GM19395 (cell line): ENCODE measurements around the gene CARD9.

Experiments
- ATAC-seq: cut with Tn5 transposase; IDR thresholded peaks from one replicate; pipeline ENCODE4 v1.9.1; 2021; ENCODE audit warnings: mild to moderate bottlenecking, moderate library complexity; ENCODE audit not compliant: unreplicated experiment

Gene CARD9

GRCh38 chr9:136381966-136382513 lies 8.6 kb upstream of the CARD9 start:
- ATAC-seq: no peak

GRCh38 chr9:136381311-136381710 lies 7.8 kb upstream of the CARD9 start:
- no peak for ATAC-seq

GRCh38 chr9:136380381-136380780 lies 6.9 kb upstream of the CARD9 start:
- ATAC-seq: no peak

- ATAC-seq: no peak
Measured at GRCh38 chr9:136379891-136380290, 6.4 kb upstream of the CARD9 start.

- no peak for ATAC-seq
Measured at GRCh38 chr9:136379401-136379800, 5.9 kb upstream of the CARD9 start.

GRCh38 chr9:136379003-136379287 lies 5.5 kb upstream of the CARD9 start:
- no peak for ATAC-seq

- no peak for ATAC-seq
Measured at GRCh38 chr9:136378170-136379002, 4.9 kb upstream of the CARD9 start.

GRCh38 chr9:136377341-136378169 lies 4.1 kb upstream of the CARD9 start:
- ATAC-seq: no peak

GRCh38 chr9:136376457-136376856 lies 3.0 kb upstream of the CARD9 start:
- no peak for ATAC-seq

- no peak for ATAC-seq
Measured at GRCh38 chr9:136375096-136375495, 1.6 kb upstream of the CARD9 start.

- no peak for ATAC-seq
Measured at GRCh38 chr9:136374183-136374575, 710 bp upstream of the CARD9 start.

GRCh38 chr9:136372561-136373299 lies 739 bp downstream of the CARD9 start:
- no peak for ATAC-seq

- no peak for ATAC-seq
Measured at GRCh38 chr9:136372006-136372405, 1.5 kb downstream of the CARD9 start.

GRCh38 chr9:136371533-136371880 lies 2.0 kb downstream of the CARD9 start:
- ATAC-seq: no peak

- ATAC-seq: no peak
Measured at GRCh38 chr9:136370687-136371532, 2.6 kb downstream of the CARD9 start.

- ATAC-seq: no peak
Measured at GRCh38 chr9:136370037-136370436, 3.4 kb downstream of the CARD9 start.

GRCh38 chr9:136368190-136368589 lies 5.3 kb downstream of the CARD9 start:
- ATAC-seq: no peak

GRCh38 chr9:136367296-136368145 lies 5.9 kb downstream of the CARD9 start:
- no peak for ATAC-seq

- no peak for ATAC-seq
Measured at GRCh38 chr9:136366826-136367225, 6.6 kb downstream of the CARD9 start.
